Stimulated activated CD8-positive, alpha-beta memory T cell treated with anti-CD3 and anti-CD28 coated beads, Interleukin-15, amount 100 ng/mL, for 4 hours (primary cell): ENCODE measurements around the gene OBP2B.

Experiments used
- DNase-seq, 2 donors: peaks; one replicate each; pipeline ENCODE4 v3.0.0-alpha.2; 2020; ENCODE audit warnings: low read depth in 2 of 2

Gene OBP2B

GRCh38 chr9:133167096-133167730 lies 41.8 kb downstream of the OBP2B start:
- DNase-seq, result no peak

- DNase-seq, result no peak
These were observed 42.7 kb downstream of the OBP2B start for GRCh38 chr9:133166392-133166791.

- DNase-seq, result no peak
These were observed 43.7 kb downstream of the OBP2B start for GRCh38 chr9:133165452-133165730.

GRCh38 chr9:133164191-133164590 lies 44.9 kb downstream of the OBP2B start:
- no peak for DNase-seq

GRCh38 chr9:133163504-133164172 lies 45.4 kb downstream of the OBP2B start, which contains the start of gene GBGT1:
Gene GBGT1 (minus strand): TSS chr9:133163914. CDS start chr9:133162412, 1,502 bp downstream.
- no peak for DNase-seq

- no peak for DNase-seq
These were observed 46.1 kb downstream of the OBP2B start for GRCh38 chr9:133162861-133163503.

GRCh38 chr9:133161547-133161950 lies 47.5 kb downstream of the OBP2B start:
- no peak for DNase-seq

- DNase-seq, result no peak
These were observed 48.1 kb downstream of the OBP2B start for GRCh38 chr9:133160742-133161546.

GRCh38 chr9:133158695-133159094 lies 50.4 kb downstream of the OBP2B start:
- no peak for DNase-seq
